ENCODE measurements around the gene AGAP3. TPM values are rescaled to one million over a fixed set of nuclear protein-coding genes. Genes with fewer than 3 reads are reported as not detected.

Gene AGAP3
- total RNA-seq, 1 experiment from 2014 or later, result 115 TPM

GRCh38 chr7:151046603-151047573 is 39.4 kb upstream of the AGAP3 start:
- POLR2A ChIA-PET (ENCODE audit: low non-redundant PET), result no interaction called here
- no TSS peak for BruUV-seq (replicated peaks)
- no peak overlapping the region for H3K27ac ChIP-seq (ENCODE audit: low read depth, low read length, poor library complexity, severe bottlenecking)
- CTCF ChIA-PET, result interaction anchor here (0.6 kb wide), 1 partner anchor 33 kb away, joined by 3 read pairs; no protein-coding TSS in a partner anchor
- intact Hi-C loops (cut with micrococcal nuclease; ENCODE audit: unreplicated experiment), result no loop called here
- no peaks in the 10 kb centered on the region for H3K27me3 ChIP-seq (replicated peaks; ENCODE audit: insufficient read depth, low read depth, low read length, poor library complexity)
- TF ChIP-seq EZH2 (IDR thresholded peaks at IDR 0.05; ENCODE audit: borderline replicate concordance, low read depth, low read length, poor library complexity, severe bottlenecking) (no peak), CTCF (conservative IDR thresholded peaks at IDR 0.05; ENCODE audit: low read depth, low read length) (no peak)
- no peaks in the 10 kb centered on the region for H3K9me3 ChIP-seq (ENCODE audit: low read depth, low read length, poor library complexity, severe bottlenecking)
- no peaks in the 10 kb centered on the region for H3K36me3 ChIP-seq (ENCODE audit: insufficient read depth, low read length, poor library complexity, severe bottlenecking)
- H3K4me1 ChIP-seq (ENCODE audit: insufficient read depth, low read length, poor library complexity, severe bottlenecking), result no peaks in the 10 kb centered on the region
- DNase-seq (ENCODE audit: low spot score), result no peak
- no peak overlapping the region for H3K4me3 ChIP-seq (ENCODE audit: low read depth, low read length, poor library complexity, severe bottlenecking)

DNA sequence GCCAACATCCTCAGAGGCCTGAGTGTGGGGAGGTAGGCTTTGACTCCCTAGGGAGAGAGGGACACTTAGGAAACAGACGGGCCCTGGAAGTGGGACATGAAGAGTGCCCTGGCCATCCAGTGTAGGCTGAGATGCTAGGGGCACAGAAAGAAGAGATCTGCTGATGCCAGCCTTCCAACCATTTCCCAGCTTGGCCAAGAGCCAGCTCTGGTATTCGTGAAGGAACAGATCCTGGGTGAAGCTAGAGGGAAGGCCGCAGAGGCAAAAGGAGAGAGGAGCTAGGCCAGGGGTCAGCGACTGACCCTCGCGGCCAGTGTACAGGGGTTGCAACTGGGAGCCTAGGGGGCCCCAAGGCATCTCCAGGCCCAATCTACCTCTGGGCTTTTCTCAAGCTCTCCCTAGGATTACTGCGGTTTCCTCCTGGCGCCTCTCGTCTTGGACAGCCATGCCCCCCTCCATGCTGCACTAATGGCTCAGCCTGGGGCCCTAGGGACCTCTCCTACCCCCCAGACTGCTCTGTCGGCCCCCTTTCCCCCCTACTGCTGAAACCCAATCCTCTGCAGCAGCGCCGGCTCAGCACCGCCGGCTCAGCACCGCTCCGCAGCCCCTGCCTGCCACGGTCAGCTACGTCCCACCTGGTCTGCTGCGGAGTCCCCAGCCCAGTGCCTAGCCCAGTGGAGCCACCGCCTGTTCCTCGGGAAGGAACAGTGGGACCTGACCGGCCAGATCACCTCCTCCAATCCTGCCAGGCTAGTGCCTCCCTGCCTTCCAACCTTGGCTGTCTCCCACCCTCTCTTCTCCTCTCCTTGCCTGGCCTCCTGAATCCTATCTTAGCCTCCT is 38.1 kb upstream of the AGAP3 start, which contains the start of gene ASIC3:
TSS of gene ASIC3 (plus strand) at position 556 of the 840 bp plus-strand sequence. CDS start 355 bp downstream, outside the sequence.
- H3K27me3 ChIP-seq (replicated peaks; ENCODE audit: insufficient read depth, low read depth, low read length, poor library complexity), result no peaks in the 10 kb centered on the region
- no peaks in the 10 kb centered on the region for H3K9me3 ChIP-seq (ENCODE audit: low read depth, low read length, poor library complexity, severe bottlenecking)
- DNase-seq (ENCODE audit: low spot score), result no peak
- no peaks in the 10 kb centered on the region for H3K36me3 ChIP-seq (ENCODE audit: insufficient read depth, low read length, poor library complexity, severe bottlenecking)
- H3K4me1 ChIP-seq (ENCODE audit: insufficient read depth, low read length, poor library complexity, severe bottlenecking), result no peaks in the 10 kb centered on the region
- no peak for TF ChIP-seq EZH2 (IDR thresholded peaks at IDR 0.05; ENCODE audit: borderline replicate concordance, low read depth, low read length, poor library complexity, severe bottlenecking)
- TF ChIP-seq CTCF (conservative IDR thresholded peaks at IDR 0.05; ENCODE audit: low read depth, low read length), result no peak
- intact Hi-C loops (cut with micrococcal nuclease; ENCODE audit: unreplicated experiment), result no loop called here
- H3K4me3 ChIP-seq (ENCODE audit: low read depth, low read length, poor library complexity, severe bottlenecking), result no peak within 1 kb of the TSS
- ChIA-PET CTCF (interaction anchor here (0.6 kb wide), 1 partner anchor 10 kb away, joined by 3 read pairs; no protein-coding TSS in a partner anchor), POLR2A (ENCODE audit: low non-redundant PET) (no interaction called here)
- no peak within 1 kb of the TSS for H3K27ac ChIP-seq (ENCODE audit: low read depth, low read length, poor library complexity, severe bottlenecking)
- no TSS peak for BruUV-seq (replicated peaks)

GRCh38 chr7:151048911-151049463 is 37.3 kb upstream of the AGAP3 start:
- H3K4me3 ChIP-seq (ENCODE audit: low read depth, low read length, poor library complexity, severe bottlenecking), result no peak overlapping the region
- H3K27ac ChIP-seq (ENCODE audit: low read depth, low read length, poor library complexity, severe bottlenecking), result no peak overlapping the region
- TF ChIP-seq EZH2 (IDR thresholded peaks at IDR 0.05; ENCODE audit: borderline replicate concordance, low read depth, low read length, poor library complexity, severe bottlenecking) (no peak), CTCF (conservative IDR thresholded peaks at IDR 0.05; ENCODE audit: low read depth, low read length) (no peak)
- no TSS peak for BruUV-seq (replicated peaks)
- no peaks in the 10 kb centered on the region for H3K9me3 ChIP-seq (ENCODE audit: low read depth, low read length, poor library complexity, severe bottlenecking)
- CTCF ChIA-PET, result no interaction called here
- intact Hi-C loops (cut with micrococcal nuclease; ENCODE audit: unreplicated experiment), result no loop called here
- no peak for DNase-seq (ENCODE audit: low spot score)
- no peaks in the 10 kb centered on the region for H3K4me1 ChIP-seq (ENCODE audit: insufficient read depth, low read length, poor library complexity, severe bottlenecking)
- H3K36me3 ChIP-seq (ENCODE audit: insufficient read depth, low read length, poor library complexity, severe bottlenecking), result no peaks in the 10 kb centered on the region
- POLR2A ChIA-PET (ENCODE audit: low non-redundant PET), result no interaction called here
- H3K27me3 ChIP-seq (replicated peaks; ENCODE audit: insufficient read depth, low read depth, low read length, poor library complexity), result no peaks in the 10 kb centered on the region
